Kasumi-1 (cell line): ENCODE measurements around the gene MYRFL.
"Not testable (repeated sequence)": the region's sequence is repeated elsewhere in the genome, so short reads cannot be mapped to it uniquely, and the experiment has no call there.

Experiments
- DNase-seq, 2 experiments: peaks; one replicate each; lab custom pipeline; 2025; lab: John Stamatoyannopoulos, UW

MYRFL gene

GRCh38 chr12:69824966-69825560 lies at the start of gene MYRFL:
MYRFL (plus strand) TSS chr12:69825227; CDS start chr12:69825518, 291 bp downstream.
- DNase-seq: no peak

- DNase-seq: no peak
Observed at GRCh38 chr12:69779928-69780327, 45.1 kb upstream of the MYRFL start.

- DNase-seq: no peak
Observed at GRCh38 chr12:69783365-69783764, 41.7 kb upstream of the MYRFL start.

DNA sequence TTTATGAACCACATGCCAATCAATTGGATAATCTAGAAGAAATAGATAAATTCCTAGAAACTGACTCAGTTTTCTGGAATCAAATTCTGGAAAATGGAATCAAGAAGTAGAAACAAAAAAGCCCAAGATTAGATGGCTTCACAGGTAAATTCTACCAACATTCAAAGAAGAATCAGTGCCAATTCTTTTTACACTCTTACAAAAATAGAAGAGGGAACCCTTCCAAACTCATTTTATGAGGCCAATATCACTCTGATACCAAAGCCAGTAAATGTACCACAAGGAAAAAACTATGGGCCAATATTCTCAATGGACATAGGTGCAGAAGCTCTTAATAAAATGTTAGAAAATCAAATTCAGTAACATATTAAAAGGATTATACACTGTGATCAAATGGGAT lies 35.7 kb upstream of the MYRFL start:
- DNase-seq: no peak

DNA sequence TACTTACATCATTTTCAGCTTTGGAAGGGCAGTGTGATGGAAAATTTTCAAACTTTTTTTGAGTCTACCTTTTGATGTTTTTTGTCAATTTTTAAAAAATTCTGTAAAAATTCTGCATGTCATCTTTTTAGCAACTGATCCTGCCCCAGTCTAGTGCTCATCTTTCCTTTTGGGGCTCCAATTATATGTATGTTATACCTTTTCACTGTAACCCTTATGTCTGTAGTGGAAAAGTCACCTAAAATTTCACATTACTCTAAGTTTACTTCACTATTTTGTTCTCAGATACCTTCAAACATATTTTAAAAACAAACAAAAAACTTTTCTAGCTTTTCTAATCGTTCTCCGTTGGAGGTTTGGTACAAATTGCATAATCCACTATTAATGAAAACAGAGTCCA lies 32.5 kb upstream of the MYRFL start:
- DNase-seq: no peak

GRCh38 chr12:69807101-69807897 lies 17.7 kb upstream of the MYRFL start:
- not testable (repeated sequence) for DNase-seq

DNA sequence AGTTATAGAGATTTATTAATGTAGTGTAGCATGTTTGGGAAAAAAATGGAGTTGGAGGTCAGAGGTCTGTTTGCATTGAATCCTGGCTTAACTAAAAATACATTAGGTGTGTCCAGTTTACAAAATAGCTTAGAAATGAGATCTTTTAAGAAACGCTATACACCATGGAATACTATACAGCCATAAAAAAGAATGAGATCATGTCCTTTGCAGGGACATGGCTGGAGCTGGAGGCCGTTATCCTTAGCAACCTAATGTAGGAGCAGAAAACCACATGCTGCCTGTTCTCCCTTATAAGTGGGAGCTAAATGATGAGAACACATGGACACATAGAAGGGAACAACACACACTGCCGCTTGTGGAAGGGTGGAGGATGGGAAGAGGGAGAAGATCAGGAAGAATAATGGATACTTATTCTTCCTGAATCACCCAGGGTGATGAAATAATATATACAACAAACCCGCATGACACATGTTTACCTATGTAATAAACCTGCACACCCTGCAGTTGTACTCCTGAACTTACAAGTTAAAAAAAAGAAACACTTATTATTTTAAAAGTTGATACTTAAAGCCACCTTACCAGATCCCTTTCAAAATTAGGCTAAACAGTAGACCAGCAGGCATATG lies 14.0 kb upstream of the MYRFL start:
- DNase-seq: no peak

GRCh38 chr12:69816082-69816481 lies 8.9 kb upstream of the MYRFL start:
- no peak for DNase-seq

DNA sequence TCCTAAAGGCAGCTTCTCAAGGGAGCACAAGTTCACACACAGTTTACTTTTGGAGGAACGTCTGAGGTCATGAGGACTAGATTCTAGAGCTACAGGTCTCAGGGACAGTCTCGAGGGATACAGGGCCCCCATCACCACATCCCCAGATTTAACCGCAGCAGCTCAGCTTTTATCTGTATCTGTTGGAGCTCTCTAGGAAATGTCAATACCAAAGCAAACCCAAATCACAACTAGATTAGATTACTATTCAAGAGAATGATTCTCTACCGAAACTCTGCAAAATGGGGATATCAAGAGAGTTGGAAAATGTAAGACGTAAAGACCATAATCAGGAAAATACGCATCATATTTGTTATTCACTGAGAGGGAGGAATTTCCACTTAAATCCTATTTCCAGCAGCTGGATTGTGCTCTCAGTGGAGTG lies 4.0 kb upstream of the MYRFL start:
- no peak for DNase-seq

DNA sequence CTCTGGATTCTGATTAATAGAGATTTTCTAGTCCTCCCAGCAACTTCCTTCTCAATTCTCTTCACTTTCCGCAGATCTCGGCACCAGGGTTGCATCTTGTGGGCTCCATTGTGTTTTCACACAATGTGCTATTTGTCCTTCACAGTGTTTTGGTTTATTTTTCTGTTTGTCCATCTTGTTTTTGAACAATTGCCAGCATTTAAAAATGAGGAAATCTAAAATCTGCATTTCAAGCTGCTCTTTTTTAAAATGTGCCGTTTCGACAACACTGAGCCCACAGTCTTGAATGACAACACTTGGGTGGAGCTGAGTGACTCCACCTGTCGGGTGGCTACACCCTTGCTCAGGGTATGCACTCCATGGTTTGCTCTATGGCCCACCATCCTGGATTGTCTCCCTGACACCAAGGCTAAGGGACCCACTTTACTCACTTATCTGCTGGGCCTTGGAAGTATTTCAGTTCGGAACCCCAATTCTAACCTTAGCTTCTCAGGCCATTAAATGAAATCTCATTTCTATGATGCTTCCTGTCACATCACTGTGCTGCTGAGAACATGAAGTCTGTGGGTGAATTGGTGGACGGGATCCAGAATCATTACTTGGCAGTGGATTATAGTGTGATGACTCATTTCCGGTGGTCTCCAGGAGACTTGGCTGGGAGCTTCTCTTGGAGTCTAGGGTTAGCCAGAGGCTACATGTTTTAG lies 3.4 kb upstream of the MYRFL start:
- DNase-seq: no peak

GRCh38 chr12:69822201-69822860 lies 2.7 kb upstream of the MYRFL start:
- no peak for DNase-seq

- no peak for DNase-seq
Observed at GRCh38 chr12:69824028-69824427, 999 bp upstream of the MYRFL start.

- DNase-seq: peak; percentile 53 to 55
Observed at GRCh38 chr12:69828897-69829296, 3.9 kb downstream of the MYRFL start.

GRCh38 chr12:69833696-69834095 lies 8.7 kb downstream of the MYRFL start:
- no peak for DNase-seq

DNA sequence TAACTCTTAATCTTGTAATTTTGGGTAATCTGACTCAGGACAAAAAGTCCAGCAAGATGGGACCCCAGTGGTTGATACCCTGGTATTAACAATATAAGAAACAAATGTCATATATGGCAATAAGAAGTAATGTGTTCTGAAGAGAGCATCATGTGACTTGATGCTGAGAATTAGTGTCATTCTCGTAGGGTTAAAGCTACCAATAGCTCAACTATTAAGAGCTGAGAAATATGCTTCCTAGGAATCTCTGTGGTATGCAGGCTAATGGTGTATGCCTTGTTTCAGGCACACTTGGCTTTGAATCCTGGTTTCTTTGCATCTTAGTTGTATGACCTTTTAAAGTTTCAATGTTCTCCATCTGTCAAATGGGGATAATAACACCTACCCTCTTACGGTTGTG lies 9.1 kb downstream of the MYRFL start:
- no peak for DNase-seq

GRCh38 chr12:69834576-69834975 lies 9.5 kb downstream of the MYRFL start:
- no peak for DNase-seq

DNA sequence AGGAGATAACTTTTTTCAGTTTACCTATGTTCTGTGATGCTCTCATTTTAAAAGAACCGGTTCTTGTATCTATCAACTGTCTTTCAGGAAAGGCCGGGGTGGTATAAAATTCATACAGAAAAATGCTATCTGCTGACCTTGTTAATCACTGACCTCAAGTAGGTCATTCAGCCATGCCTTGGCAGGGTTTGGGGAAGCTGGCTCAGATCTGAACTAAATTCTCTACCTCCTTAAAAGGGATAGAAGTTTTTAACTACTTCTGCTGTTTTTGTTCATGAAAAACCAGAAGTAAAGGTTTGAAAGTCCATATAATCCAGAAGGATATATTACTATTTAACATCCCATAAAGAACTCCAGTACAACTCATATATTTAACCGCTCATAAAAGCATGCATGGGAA lies 10.1 kb downstream of the MYRFL start:
- DNase-seq: no peak

DNA sequence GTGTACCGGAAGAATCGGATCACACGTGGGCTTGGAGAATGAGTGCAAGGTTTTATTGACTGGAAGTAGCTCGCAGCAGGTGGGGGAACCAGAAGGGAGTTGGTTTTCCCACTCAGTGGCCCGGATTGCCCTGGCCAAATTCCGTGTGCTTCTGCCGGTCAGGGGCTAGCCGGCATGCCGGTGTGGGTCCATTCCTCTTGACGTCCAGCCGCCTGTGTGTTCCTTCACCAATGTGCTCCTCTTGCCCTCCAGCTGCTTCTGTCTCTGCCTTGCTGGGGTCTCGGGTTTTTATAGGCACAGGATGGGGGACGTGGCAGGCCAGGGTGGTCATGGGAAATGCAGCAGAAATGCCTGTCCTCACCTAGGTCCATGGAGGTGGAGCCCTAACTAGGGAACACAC lies 11.0 kb downstream of the MYRFL start:
- DNase-seq: no peak

GRCh38 chr12:69837191-69837590 lies 12.2 kb downstream of the MYRFL start:
- DNase-seq: no peak

DNA sequence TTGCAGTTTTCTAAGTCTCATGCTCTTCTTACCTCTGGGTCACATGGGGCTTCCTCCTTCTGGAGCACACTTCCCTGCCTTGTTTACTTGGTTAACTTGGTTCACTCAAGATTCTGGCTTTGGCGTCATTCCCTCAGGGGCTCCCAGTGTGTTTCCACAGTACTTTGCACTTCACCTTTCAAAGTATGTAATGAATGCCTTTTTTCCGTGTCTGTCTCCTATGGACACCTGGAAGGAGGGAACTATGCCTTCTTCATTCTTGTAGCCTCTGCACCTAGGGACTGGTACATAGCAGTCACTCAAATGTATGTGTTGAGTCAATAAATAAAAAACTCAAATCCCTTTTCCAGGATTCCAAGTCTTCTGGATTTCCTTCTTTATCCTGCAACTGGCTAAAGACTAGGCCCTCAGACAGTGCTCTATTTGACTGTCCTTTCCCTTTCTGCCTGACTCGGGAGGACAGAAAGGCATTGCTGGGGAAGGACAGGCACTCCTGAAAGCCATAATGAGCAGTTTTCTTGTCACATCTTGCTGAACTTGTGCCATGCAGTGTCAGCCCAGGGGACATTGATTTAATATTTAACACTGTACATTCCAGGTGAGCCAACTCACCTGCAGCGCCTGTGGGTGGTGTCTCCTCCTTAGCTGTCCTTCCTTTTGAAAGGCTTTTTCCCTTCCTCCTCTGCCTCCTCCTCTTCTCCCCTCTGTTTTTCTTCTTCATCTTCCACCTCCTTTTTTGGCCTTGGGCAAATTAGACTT lies 12.8 kb downstream of the MYRFL start:
- DNase-seq: no peak

DNA sequence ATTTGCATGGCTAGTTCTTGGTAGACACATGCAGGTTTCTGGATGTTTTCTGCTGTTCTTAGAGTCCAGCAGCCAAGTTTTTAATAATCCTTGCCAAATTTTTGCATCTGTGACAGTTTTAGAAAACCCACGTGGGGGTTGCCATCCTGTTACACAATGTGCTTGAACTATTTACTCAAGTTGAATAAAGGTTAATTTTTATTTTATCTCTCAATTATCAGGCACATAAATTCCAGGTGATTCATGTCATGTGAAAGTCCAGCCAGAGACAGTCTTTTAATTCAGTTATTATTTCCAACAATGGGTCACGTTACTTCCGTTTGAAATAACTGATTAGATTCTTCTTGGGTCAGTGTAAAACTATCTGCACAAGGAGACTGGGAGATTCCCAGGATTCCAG lies 15.7 kb downstream of the MYRFL start:
- DNase-seq: no peak
